LNCAP (cell line): ENCODE measurements around the gene SKAP2.

Source experiments
- CTCF ChIP-seq: fragments of 450-650 bp; IDR thresholded peaks from 2 replicates; pipeline ENCODE4 v1.5.1; 2017; ENCODE audit warnings: mild to moderate bottlenecking

SKAP2 gene

GRCh38 chr7:26856176-26856985 lies 8.0 kb downstream of the SKAP2 start:
- no peak for TF ChIP-seq CTCF

GRCh38 chr7:26854876-26855855 lies 9.2 kb downstream of the SKAP2 start:
- no peak for TF ChIP-seq CTCF

- TF ChIP-seq CTCF: peak; percentile 70
Measured at GRCh38 chr7:26853788-26854393, 10.5 kb downstream of the SKAP2 start.

GRCh38 chr7:26850193-26850651 lies 14.2 kb downstream of the SKAP2 start:
- TF ChIP-seq CTCF: no peak

- TF ChIP-seq CTCF: peak; percentile 34
Measured at GRCh38 chr7:26843705-26844104, 20.7 kb downstream of the SKAP2 start.

GRCh38 chr7:26842897-26843296 lies 21.5 kb downstream of the SKAP2 start:
- no peak for TF ChIP-seq CTCF
